ENCODE measurements around the gene IFNA2.

GRCh38 chr9:21334701-21335632 lies 50.2 kb downstream of the IFNA2 start, which contains the start of gene KLHL9:
- TF ChIP-seq, protein P1, sequence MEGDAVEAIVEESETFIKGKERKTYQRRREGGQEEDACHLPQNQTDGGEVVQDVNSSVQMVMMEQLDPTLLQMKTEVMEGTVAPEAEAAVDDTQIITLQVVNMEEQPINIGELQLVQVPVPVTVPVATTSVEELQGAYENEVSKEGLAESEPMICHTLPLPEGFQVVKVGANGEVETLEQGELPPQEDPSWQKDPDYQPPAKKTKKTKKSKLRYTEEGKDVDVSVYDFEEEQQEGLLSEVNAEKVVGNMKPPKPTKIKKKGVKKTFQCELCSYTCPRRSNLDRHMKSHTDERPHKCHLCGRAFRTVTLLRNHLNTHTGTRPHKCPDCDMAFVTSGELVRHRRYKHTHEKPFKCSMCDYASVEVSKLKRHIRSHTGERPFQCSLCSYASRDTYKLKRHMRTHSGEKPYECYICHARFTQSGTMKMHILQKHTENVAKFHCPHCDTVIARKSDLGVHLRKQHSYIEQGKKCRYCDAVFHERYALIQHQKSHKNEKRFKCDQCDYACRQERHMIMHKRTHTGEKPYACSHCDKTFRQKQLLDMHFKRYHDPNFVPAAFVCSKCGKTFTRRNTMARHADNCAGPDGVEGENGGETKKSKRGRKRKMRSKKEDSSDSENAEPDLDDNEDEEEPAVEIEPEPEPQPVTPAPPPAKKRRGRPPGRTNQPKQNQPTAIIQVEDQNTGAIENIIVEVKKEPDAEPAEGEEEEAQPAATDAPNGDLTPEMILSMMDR (conservative IDR thresholded peaks at IDR 0.05; ENCODE audit: low read depth in 2 of 2), result no peak
- TF ChIP-seq EZH2 (IDR thresholded peaks at IDR 0.05; ENCODE audit: low read depth, unreplicated experiment) (no peak), POLR2AphosphoS5 (IDR thresholded peaks at IDR 0.05; ENCODE audit: low read depth) (peak; percentile 87), ZNF114 (CRISPR knock-in tag; IDR thresholded peaks at IDR 0.05) (no peak)
- TF ChIP-seq, protein P2, sequence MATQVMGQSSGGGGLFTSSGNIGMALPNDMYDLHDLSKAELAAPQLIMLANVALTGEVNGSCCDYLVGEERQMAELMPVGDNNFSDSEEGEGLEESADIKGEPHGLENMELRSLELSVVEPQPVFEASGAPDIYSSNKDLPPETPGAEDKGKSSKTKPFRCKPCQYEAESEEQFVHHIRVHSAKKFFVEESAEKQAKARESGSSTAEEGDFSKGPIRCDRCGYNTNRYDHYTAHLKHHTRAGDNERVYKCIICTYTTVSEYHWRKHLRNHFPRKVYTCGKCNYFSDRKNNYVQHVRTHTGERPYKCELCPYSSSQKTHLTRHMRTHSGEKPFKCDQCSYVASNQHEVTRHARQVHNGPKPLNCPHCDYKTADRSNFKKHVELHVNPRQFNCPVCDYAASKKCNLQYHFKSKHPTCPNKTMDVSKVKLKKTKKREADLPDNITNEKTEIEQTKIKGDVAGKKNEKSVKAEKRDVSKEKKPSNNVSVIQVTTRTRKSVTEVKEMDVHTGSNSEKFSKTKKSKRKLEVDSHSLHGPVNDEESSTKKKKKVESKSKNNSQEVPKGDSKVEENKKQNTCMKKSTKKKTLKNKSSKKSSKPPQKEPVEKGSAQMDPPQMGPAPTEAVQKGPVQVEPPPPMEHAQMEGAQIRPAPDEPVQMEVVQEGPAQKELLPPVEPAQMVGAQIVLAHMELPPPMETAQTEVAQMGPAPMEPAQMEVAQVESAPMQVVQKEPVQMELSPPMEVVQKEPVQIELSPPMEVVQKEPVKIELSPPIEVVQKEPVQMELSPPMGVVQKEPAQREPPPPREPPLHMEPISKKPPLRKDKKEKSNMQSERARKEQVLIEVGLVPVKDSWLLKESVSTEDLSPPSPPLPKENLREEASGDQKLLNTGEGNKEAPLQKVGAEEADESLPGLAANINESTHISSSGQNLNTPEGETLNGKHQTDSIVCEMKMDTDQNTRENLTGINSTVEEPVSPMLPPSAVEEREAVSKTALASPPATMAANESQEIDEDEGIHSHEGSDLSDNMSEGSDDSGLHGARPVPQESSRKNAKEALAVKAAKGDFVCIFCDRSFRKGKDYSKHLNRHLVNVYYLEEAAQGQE (IDR thresholded peaks at IDR 0.05; ENCODE audit: unreplicated experiment), result no peak
